Ovary (tissue), 3 donors: ENCODE data around the gene NPAS3.

Experiments
- CTCF ChIP-seq, 3 donors: fragments of 450-650 bp in 2 of 3; fragments of 200-600 bp in 1 of 3; IDR thresholded peaks; one replicate each; pipeline versions ENCODE4 v1.5.1 to v1.8.0; 2016 to 2022; ENCODE audit warnings: antibody characterized with exemption in 3 of 3, mild to moderate bottlenecking in 1 of 3
- EP300 ChIP-seq: sonication (generic); formaldehyde crosslinking; IDR thresholded peaks from one replicate; pipeline ENCODE4 v1.6.1; 2017; ENCODE audit warnings: antibody characterized with exemption
- donor health status: DM: no; HTN: no; CAD: no.

- TF ChIP-seq CTCF (IDR thresholded peaks at IDR 0.05) (no peak), EP300 (no peak)
These were observed 255.9 kb downstream of the NPAS3 start for GRCh38 chr14:33194551-33194950.
